GM19035 (cell line): ENCODE measurements around the gene NPIPA2.
"Not testable (repeated sequence)": the region's sequence is repeated elsewhere in the genome, so short reads cannot be mapped to it uniquely, and the experiment has no call there.

Source experiments
- ATAC-seq: cut with Tn5 transposase; IDR thresholded peaks from one replicate; pipeline ENCODE4 v1.9.1; 2021; ENCODE audit not compliant: unreplicated experiment

The NPIPA2 gene

GRCh38 chr16:14742273-14743128, at the start of gene NPIPA2:
Gene NPIPA2, plus strand, starts transcription at chr16:14742533. Its CDS starts 5,533 bp downstream, at chr16:14748066.
- ATAC-seq = peak; percentile 98

DNA sequence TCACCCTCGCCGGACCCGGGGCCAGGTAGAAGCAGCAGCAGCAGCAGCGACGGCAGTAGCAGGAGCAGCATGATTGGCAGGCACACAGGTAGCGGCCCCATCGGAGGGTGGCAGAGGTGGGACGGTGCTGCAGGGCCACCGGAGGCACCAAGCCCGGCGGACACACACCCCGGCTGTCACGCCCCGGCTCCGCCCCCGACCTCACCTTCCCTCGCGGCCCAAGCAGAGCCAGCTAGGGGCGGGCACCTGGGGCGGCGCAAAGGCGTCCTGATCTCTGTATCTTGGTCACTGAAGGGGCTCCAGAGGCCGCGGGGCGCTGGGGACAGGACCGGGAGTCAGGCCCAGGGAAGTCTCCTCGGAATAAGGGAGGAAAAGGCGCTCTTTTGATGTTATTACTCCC, 48.2 kb upstream of the NPIPA2 start, which contains the start of gene PLA2G10:
Gene PLA2G10, minus strand, starts transcription at position 180 of the 400 bp plus-strand sequence. Its CDS starts 79 bp downstream, at position 101.
- ATAC-seq = not testable (repeated sequence)

DNA sequence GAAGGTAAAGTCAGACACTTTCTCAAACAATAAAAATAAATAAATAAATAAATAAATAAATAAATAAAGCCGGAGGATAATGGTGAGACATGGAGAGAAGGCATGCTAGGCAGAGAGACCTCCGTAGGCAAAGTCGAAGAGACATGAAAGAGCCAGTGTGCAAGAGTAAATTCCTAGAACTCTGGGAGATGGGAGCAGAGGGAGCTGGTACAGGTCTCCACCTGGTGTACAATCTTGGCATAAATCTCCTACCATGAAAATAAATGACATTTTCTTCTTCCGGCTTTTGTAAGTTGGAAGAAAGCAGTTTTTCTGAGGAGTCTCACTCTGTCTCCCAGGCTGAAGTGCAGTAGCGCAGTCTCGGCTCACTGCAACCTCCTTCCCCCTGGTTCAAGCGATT, 40.5 kb upstream of the NPIPA2 start:
- not testable (repeated sequence) for ATAC-seq

DNA sequence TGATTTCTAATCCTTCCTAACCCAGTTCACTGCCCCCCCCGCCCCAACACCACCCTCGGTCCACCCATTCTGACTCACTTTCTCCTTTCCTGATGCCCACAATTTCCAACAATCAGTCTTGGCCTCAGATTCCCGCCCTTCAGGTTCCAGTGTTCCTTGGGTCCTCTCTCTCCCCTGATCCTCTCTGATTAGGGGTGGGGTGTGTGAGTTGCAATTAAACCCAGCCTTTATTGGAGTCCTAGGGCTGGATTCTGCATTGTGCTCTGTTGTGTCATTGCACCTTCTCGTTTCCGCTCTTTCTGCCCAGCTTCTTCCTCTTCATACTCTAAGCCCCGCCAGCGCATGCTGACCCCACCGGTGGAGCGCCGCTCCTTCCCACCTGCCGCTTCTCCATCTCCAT, 39.7 kb upstream of the NPIPA2 start:
- not testable (repeated sequence) for ATAC-seq

DNA sequence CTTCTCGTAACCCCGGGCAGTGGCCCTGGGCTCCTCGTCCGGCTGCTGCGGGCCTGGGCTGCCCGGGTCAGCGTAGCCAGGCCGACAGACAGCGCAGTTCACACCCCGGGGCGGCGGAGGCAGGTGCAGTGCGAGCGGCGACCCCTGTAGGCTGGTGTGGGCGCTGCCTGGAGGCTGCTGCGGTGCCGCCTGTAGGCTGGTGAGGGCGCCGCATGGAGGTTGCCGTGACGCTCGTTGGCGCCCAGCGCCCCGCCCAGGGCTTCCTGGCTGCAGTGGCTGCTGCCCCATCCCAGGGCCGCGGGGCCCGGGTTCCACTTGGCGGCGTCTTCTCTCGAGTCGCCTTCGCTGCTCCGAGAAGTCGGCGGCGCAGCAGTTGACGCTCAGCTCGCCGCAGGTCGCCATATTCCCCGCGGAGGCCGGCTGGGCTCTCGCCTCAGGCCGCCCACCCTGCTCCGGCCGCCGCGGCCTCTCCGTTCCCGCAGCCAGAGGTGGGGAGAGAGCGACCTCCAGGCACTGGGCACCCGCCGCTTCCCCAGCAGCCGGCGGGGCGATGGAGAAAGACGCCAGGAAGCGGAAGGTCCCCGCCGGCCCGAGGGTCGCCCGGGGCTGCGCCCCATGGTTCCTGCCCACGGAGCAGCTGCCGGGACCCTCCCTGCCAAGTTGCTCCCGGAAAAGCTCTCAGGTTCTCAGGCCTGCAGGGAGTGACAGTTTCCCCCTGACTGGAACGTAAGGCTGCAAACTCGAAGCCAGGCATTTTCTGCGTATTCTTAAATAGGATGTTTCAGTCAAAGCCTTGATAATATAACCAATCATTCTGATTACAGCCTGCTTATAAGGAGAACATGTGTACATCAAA, 38.9 kb upstream of the NPIPA2 start, which contains the start of gene NPIPA3:
Gene NPIPA3, plus strand, starts transcription at position 256 of the 856 bp plus-strand sequence. CDS start 5,533 bp downstream, outside the sequence.
- peak; percentile 99 for ATAC-seq

GRCh38 chr16:14733233-14733632, 9.1 kb upstream of the NPIPA2 start:
- not testable (repeated sequence) for ATAC-seq

GRCh38 chr16:14740832-14741385, 1.4 kb upstream of the NPIPA2 start:
- not testable (repeated sequence) for ATAC-seq

- not testable (repeated sequence) for ATAC-seq
Observed at GRCh38 chr16:14741794-14742193, 539 bp upstream of the NPIPA2 start.

DNA sequence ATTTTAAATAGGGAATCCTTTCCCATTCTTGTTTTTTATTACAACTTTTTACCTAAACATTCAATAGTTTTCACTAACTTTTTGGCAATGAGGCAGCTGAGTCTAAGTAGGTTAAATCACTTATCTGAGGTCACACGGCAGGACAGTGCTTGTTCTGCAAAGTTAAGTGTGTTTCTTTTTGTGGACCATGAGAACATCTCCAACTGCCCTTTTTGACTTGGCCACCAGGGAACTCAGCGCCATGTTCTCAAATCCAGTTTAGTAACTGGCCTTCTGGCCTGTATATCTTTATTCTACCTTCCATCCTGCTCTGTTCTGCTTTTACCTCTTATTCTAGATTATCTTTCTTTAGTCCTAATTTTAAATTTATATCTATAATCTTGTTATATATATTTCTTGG, 31.3 kb downstream of the NPIPA2 start:
- not testable (repeated sequence) for ATAC-seq

- ATAC-seq = not testable (repeated sequence)
Observed at GRCh38 chr16:14775624-14776023, 33.3 kb downstream of the NPIPA2 start.

DNA sequence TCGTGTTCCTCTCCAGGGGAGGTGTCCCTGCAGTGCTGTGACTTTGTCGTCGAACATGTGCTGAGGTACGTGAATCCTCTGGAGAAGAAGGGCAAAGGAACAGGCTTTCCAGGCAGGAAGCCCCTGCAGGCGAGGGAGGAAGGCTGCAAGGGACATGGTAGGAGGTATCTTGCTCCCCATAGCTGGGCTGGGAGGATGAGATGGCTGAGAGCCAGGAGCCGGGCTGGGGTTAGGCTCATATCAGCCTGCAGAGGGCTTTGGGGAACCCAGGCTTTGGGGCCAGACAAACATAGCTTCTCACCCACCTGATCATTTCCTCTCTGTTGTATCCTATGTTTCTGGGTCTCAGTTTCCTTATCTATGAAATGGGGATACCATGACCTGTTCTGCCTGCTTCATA, 34.4 kb downstream of the NPIPA2 start:
- ATAC-seq = not testable (repeated sequence)

GRCh38 chr16:14779368-14779877, 37.1 kb downstream of the NPIPA2 start:
- not testable (repeated sequence) for ATAC-seq

GRCh38 chr16:14786180-14786579, 43.8 kb downstream of the NPIPA2 start:
- ATAC-seq = not testable (repeated sequence)

GRCh38 chr16:14789577-14789976, 47.2 kb downstream of the NPIPA2 start:
- not testable (repeated sequence) for ATAC-seq

DNA sequence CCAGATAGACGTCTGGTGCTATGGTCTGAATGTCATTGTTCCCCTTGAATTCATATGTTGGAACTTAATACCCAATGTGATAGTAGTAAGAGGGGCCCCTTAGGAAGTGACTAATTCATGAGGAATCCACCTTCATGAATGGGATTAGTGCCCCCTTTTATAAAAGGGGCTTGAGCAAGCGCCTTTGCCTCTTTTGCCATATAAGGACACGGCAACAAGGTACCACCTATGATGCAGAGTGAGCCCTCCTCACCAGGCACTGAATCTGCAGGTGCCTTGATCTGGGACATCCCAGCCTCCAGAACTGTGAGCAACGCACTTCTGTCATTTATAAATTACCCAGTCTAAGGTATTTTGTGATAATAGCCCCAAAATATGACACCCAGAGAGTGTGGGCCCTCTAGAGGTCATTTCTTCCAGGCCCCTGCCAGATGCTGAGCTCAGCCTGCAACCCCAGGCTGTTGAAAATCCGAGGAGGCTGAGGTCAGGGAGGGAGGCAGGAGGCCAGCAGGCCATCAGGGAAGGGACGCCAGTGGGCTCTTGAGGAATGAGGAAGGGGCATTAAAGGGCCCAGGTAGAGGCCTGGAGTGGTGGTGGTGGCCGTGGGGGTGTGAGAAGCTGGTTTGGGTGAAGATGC, 48.1 kb downstream of the NPIPA2 start:
- not testable (repeated sequence) for ATAC-seq

DNA sequence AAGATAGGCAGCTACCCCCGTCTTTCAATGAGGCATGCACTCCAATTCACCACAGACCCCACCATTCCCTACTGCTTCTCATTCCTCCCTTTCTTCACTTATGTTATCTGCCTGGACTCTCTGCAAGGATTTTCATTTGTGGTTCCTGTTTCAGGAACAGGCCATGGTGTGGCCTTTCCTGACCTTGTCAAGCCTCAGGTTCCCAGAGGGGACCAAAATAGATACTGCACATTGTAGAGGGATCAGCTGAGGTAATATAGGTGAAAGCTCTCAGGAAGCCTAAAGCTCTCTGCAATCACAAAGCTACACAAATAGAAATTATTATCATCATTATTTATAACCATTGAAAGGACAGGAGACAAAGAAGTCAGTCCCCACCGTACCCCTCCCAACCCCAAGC, 50.6 kb downstream of the NPIPA2 start:
- ATAC-seq = not testable (repeated sequence)

- not testable (repeated sequence) for ATAC-seq
Observed at GRCh38 chr16:14797558-14797957, 55.2 kb downstream of the NPIPA2 start.

GRCh38 chr16:14803577-14803976, 61.2 kb downstream of the NPIPA2 start:
- ATAC-seq = not testable (repeated sequence)

DNA sequence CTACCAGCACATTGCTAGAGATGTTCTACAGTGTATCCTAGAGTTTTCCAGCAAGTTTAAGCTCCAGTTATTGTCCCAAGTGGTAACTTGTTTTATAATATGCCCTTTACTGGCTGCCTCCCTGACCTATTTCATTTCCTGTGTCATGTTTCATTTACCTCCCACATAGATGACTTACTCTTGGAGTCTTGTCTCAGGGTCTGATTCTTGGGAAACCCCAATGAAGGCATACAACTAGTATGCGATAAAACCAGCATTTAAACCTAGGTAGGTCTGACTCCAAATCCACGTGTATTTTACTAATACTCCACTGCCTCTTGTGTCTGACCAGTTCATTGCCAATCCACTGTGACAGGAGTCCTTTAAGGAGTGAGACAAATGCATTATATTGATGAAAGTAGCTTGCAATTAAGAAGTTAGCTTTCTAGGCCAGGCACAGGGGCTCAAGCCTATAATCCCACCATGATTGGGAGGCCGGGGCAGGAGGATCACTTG, 64.9 kb downstream of the NPIPA2 start:
- not testable (repeated sequence) for ATAC-seq

- not testable (repeated sequence) for ATAC-seq
Observed at GRCh38 chr16:14813890-14814289, 71.6 kb downstream of the NPIPA2 start.
